Testis (tissue), 2 donors: Measurements from ENCODE around the gene WWC1.

Source experiments
- POLR2A ChIP-seq: fragments of 450-650 bp; IDR thresholded peaks from one replicate; pipeline ENCODE4 v1.6.1; 2017; ENCODE audit warnings: antibody characterized with exemption, mild to moderate bottlenecking, moderate library complexity
- TF ChIP-seq, protein P1 (sequence below), 3 experiments: fragments of 450-650 bp in 2 of 3; fragments of 200-600 bp in 1 of 3; sonication (generic) in 1 of 3; IDR thresholded peaks; one replicate each; pipeline ENCODE4 v1.5.1; 2016 to 2019; ENCODE audit warnings: antibody characterized with exemption in 3 of 3, mild to moderate bottlenecking in 2 of 3, moderate library complexity in 1 of 3

DNA sequence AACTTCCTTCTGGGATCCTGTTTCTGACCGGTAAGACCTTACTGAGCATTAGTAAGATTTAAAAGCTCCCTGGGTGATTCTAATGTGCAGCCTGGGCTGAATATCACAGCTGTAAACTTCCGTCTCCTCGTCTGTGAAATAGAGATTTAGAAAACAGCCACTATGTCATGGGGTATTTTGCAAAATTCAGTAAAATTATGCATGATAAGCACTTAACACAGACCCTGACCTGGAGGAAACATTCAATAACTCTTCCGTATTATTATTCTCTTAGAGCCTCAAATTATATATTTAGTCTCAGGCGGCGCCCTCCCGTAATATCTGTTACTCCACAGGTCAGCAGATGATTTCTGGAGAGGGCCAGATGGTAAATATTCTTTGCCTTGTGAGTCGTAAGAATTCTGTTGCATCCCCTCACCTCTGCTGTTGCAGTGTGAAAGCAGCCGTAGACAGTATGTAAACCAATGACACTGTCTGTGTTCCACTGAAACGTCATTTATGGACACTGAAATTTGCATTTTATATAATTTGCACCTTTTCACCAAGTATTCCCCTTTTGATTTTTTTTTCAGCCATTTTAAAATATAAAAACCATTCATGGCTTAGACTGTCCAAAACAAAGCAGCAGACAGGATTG is 155.7 kb downstream of the WWC1 start:
- TF ChIP-seq, protein P1, sequence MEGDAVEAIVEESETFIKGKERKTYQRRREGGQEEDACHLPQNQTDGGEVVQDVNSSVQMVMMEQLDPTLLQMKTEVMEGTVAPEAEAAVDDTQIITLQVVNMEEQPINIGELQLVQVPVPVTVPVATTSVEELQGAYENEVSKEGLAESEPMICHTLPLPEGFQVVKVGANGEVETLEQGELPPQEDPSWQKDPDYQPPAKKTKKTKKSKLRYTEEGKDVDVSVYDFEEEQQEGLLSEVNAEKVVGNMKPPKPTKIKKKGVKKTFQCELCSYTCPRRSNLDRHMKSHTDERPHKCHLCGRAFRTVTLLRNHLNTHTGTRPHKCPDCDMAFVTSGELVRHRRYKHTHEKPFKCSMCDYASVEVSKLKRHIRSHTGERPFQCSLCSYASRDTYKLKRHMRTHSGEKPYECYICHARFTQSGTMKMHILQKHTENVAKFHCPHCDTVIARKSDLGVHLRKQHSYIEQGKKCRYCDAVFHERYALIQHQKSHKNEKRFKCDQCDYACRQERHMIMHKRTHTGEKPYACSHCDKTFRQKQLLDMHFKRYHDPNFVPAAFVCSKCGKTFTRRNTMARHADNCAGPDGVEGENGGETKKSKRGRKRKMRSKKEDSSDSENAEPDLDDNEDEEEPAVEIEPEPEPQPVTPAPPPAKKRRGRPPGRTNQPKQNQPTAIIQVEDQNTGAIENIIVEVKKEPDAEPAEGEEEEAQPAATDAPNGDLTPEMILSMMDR (IDR thresholded peaks at IDR 0.05), result no peak
- TF ChIP-seq POLR2A, result no peak
